Measurements from ENCODE around the gene RNF44. TPM values are rescaled to one million over a fixed set of nuclear protein-coding genes. Genes with fewer than 3 reads are reported as not detected.

The RNF44 gene
- total RNA-seq, 1 experiment from 2014 or later: 67.4 TPM

- DNase-seq: peak; percentile 87
- Histone ChIP-seq H3K4me3 (ENCODE audit: insufficient read depth, low read depth, low read length) (peak overlapping the region; percentile 79), H3K27me3 (ENCODE audit: control insufficient read depth, insufficient read depth, low read length) (no peaks in the 10 kb centered on the region), H3K36me3 (replicated peaks; ENCODE audit: control insufficient read depth, insufficient read depth, low read length) (no peaks in the 10 kb centered on the region)
Observed at GRCh38 chr5:176543428-176544182, 6.4 kb upstream of the RNF44 start.

- Histone ChIP-seq H3K36me3 (replicated peaks; ENCODE audit: control insufficient read depth, insufficient read depth, low read length) (no peaks in the 10 kb centered on the region), H3K27me3 (ENCODE audit: control insufficient read depth, insufficient read depth, low read length) (no peaks in the 10 kb centered on the region), H3K4me3 (ENCODE audit: insufficient read depth, low read depth, low read length) (peak overlapping the region; percentile 79)
- DNase-seq: peak; percentile 94
Observed at GRCh38 chr5:176542596-176543427, 5.6 kb upstream of the RNF44 start.

GRCh38 chr5:176542135-176542595, 5.0 kb upstream of the RNF44 start:
- DNase-seq: peak; percentile 80
- no peaks in the 10 kb centered on the region for H3K27me3 ChIP-seq (ENCODE audit: control insufficient read depth, insufficient read depth, low read length)
- H3K36me3 ChIP-seq (replicated peaks; ENCODE audit: control insufficient read depth, insufficient read depth, low read length): no peaks in the 10 kb centered on the region
- H3K4me3 ChIP-seq (ENCODE audit: insufficient read depth, low read depth, low read length): peak overlapping the region; percentile 79

- Histone ChIP-seq H3K27me3 (ENCODE audit: control insufficient read depth, insufficient read depth, low read length) (no peaks in the 10 kb centered on the region), H3K36me3 (replicated peaks; ENCODE audit: control insufficient read depth, insufficient read depth, low read length) (no peaks in the 10 kb centered on the region), H3K4me3 (ENCODE audit: insufficient read depth, low read depth, low read length) (no peak overlapping the region)
- peak; percentile 86 for DNase-seq
Observed at GRCh38 chr5:176541338-176542134, 4.3 kb upstream of the RNF44 start.

GRCh38 chr5:176540956-176541337, 3.7 kb upstream of the RNF44 start:
- DNase-seq: no peak
- no peak overlapping the region for H3K4me3 ChIP-seq (ENCODE audit: insufficient read depth, low read depth, low read length)
- no peaks in the 10 kb centered on the region for H3K27me3 ChIP-seq (ENCODE audit: control insufficient read depth, insufficient read depth, low read length)
- no peaks in the 10 kb centered on the region for H3K36me3 ChIP-seq (replicated peaks; ENCODE audit: control insufficient read depth, insufficient read depth, low read length)

DNA sequence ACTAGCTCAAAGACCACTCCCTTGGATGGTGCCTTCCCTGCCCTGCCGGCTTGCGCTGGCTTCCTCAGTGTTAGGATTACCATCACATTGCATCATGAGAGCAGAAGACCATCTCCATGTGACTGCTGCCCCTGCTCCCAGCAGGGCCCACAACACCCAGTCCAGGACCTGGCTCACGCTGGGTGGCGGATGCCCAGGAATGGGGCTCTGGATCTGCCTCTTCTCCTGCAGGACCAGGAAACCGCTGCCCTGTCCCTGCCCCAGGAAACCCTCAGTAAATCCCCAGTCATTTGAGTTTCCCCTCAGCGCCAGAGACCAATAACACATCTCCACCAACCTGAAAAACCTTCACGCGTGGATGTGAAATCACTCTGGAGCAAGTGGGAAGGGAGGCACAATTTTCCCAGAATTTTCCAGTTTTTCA, 3.3 kb upstream of the RNF44 start:
- Histone ChIP-seq H3K4me3 (ENCODE audit: insufficient read depth, low read depth, low read length) (no peak overlapping the region), H3K27me3 (ENCODE audit: control insufficient read depth, insufficient read depth, low read length) (no peaks in the 10 kb centered on the region), H3K36me3 (replicated peaks; ENCODE audit: control insufficient read depth, insufficient read depth, low read length) (no peaks in the 10 kb centered on the region)
- DNase-seq: no peak

DNA sequence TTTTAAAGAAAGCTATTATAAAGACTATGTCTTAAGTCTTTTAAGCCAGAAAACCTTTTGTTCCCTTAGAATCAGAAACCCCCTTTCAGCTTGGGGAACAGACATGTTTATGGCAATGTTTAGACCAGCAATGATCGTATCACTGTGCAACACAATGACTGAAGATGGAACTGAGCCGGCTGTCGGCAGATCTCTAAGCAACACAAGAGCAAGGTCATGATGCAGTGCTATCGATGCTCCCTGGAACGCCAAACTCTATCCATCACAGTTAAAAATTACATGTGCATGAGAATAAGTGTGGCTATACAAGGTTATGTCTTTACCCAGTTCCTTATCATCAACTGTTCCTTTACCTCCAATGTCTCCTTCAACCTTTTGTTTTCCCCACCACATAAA, 1.8 kb upstream of the RNF44 start:
- Histone ChIP-seq H3K36me3 (replicated peaks; ENCODE audit: control insufficient read depth, insufficient read depth, low read length) (peaks cover 7% of the 10 kb centered on the region), H3K27me3 (ENCODE audit: control insufficient read depth, insufficient read depth, low read length) (no peaks in the 10 kb centered on the region), H3K4me3 (ENCODE audit: insufficient read depth, low read depth, low read length) (no peak overlapping the region)
- DNase-seq: no peak

DNA sequence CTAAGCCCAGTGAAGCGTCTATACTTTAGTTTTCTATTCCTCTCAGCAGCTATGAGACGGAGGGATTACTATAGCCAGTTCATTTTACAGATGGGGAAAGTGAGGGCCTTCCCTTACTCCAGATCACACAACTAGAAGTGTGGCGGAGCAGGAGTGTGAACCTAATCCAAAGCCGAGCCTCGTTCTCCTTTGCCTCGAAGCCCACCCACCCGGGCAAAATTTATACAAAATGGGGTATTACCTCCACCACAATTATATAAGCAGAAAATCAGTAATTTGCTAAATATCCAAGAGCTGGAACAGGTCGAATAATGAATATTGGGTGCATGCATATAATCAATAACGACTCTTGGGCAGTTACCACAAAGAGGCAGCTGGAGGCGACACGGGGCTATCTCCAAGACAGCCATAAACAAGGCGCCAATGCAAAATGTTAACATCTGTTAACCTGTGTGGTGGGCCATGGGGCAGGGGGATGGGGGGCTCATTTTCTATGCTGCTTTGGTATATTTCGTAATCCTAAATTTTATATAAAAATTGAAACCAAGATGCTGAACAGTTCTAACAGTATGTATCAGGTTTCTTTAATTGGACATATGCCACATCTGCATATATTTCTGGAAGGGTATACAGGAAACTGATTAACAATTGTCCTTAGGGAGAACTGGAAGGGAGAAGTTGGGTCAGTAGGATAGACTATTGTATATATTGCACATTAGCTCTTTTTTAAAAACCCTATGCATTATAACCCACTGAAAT, 1.2 kb upstream of the RNF44 start:
- DNase-seq: no peak
- no peaks in the 10 kb centered on the region for H3K27me3 ChIP-seq (ENCODE audit: control insufficient read depth, insufficient read depth, low read length)

GRCh38 chr5:176537554-176538229, 490 bp upstream of the RNF44 start:
- no peaks in the 10 kb centered on the region for H3K27me3 ChIP-seq (ENCODE audit: control insufficient read depth, insufficient read depth, low read length)
- peak; percentile 93 for DNase-seq
- H3K4me3 ChIP-seq (ENCODE audit: insufficient read depth, low read depth, low read length): peak overlapping the region; percentile 99
- H3K36me3 ChIP-seq (replicated peaks; ENCODE audit: control insufficient read depth, insufficient read depth, low read length): peaks cover 11% of the 10 kb centered on the region

More for the DNA sequence above, 1.2 kb upstream of the RNF44 start:
- H3K36me3 ChIP-seq (replicated peaks; ENCODE audit: control insufficient read depth, insufficient read depth, low read length): peaks cover 11% of the 10 kb centered on the region
- H3K4me3 ChIP-seq (ENCODE audit: insufficient read depth, low read depth, low read length): peak overlapping the region; percentile 32; the same call in 1 of the 2 replicates

DNA sequence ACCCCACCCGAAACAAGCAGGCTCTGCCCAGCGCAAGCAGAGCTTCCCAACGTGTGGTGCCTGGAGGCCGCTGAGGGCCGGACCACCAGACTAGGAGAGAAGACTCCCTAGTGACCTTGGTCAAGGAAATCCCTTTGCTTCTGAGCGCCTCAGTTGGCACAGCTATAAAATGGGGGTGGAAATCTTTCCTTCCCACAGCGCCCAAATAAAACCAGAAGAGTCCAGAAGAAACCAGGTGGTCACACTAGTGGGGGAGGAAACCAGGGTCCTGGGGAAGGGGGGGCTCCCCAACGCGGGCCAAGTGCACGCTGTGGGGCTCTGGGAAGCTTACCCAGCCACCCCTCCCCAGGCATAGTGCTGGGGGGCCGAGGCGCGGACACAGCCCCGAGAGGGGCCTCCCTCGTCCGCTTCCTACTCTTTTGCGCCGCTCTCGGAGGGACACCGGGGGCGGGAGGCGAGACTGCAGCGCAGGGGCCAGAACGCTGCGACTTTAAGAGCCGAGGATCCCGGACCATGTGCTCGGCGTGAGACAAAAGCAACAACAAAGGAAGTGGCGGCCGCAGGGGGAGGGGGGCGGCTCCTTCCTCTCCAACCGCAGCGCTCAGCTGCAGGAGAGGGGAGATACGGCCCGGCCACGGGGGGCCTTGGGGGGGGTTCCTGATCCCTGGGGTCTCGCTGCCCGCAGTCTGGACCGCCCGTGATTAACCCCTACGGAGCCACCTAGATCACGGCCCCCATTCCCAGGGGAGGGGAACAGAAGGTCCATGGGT, 885 bp downstream of the RNF44 start:
- Histone ChIP-seq H3K27me3 (ENCODE audit: control insufficient read depth, insufficient read depth, low read length) (no peaks in the 10 kb centered on the region), H3K4me3 (ENCODE audit: insufficient read depth, low read depth, low read length) (peak overlapping the region; percentile 99), H3K36me3 (replicated peaks; ENCODE audit: control insufficient read depth, insufficient read depth, low read length) (peaks cover 14% of the 10 kb centered on the region)
- peak; percentile 95 for DNase-seq

DNA sequence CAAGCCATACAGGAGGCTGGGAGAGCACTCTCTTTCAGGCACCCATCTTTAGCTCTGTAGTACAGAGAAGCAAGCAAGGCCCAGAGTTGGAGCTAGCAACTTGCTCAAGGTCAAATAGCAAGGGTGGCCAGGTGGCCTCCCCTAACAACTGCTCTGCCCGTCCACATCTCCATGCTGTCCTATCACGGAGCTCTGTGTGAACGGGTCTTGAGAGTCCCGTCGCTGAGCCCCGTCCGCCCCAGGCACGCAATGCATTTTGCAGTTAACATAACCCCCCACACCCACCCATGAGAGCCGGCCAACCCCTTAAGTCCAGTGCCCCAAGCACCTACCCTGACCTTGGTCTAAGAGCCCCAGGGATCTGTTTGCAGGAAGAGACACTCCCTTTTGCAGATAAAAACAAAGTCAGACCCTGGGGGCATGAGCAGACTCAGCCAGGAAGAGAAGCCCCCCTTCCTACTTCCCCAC, 1.5 kb downstream of the RNF44 start:
- peak; percentile 50 for DNase-seq
- peak overlapping the region; percentile 99 for H3K4me3 ChIP-seq (ENCODE audit: insufficient read depth, low read depth, low read length)
- H3K36me3 ChIP-seq (replicated peaks; ENCODE audit: control insufficient read depth, insufficient read depth, low read length): peaks cover 19% of the 10 kb centered on the region
- no peaks in the 10 kb centered on the region for H3K27me3 ChIP-seq (ENCODE audit: control insufficient read depth, insufficient read depth, low read length)

GRCh38 chr5:176535101-176535663, 2.0 kb downstream of the RNF44 start:
- Histone ChIP-seq H3K27me3 (ENCODE audit: control insufficient read depth, insufficient read depth, low read length) (no peaks in the 10 kb centered on the region), H3K36me3 (replicated peaks; ENCODE audit: control insufficient read depth, insufficient read depth, low read length) (peaks cover 19% of the 10 kb centered on the region), H3K4me3 (ENCODE audit: insufficient read depth, low read depth, low read length) (peak overlapping the region; percentile 99)
- no peak for DNase-seq
